PC-9 (cell line): Measurements from ENCODE around the gene HIC1.

Source experiments
- CTCF ChIP-seq: fragments of 200-600 bp; sonication (generic); conservative IDR thresholded peaks from 2 replicates; pipeline ENCODE4 v1.6.1; 2017; ENCODE audit warnings: mixed run types, antibody characterized with exemption, mild to moderate bottlenecking, moderate library complexity
- EZH2 ChIP-seq: fragments of 200-600 bp; sonication (generic); IDR thresholded peaks from 2 replicates; pipeline ENCODE4 v1.8.0; 2017; ENCODE audit warnings: antibody characterized with exemption, low read depth

GRCh38 chr17:2108170-2108569, 53.3 kb downstream of the HIC1 start:
- TF ChIP-seq CTCF = no peak
- no peak for TF ChIP-seq EZH2
